ENCODE measurements around the gene HTT. TPM values are rescaled to one million over a fixed set of nuclear protein-coding genes. Genes with fewer than 3 reads are reported as not detected.

HTT gene
- total and polyA plus RNA-seq, 4 donors: 8.6 to 39.8 (median 16.4) TPM

- Histone ChIP-seq H3K27ac (ENCODE audit: low read depth in 1 of 2, low read length in 2 of 2) (no peak overlapping the region), H3K9ac (ENCODE audit: low read depth in 1 of 2, low read length in 2 of 2) (no peak overlapping the region), H3K27me3 (ENCODE audit: control insufficient read depth in 4 of 4, insufficient read depth in 4 of 4, low read length in 3 of 4) (no peaks in the 10 kb centered on the region), H3K4me3 (ENCODE audit: low read depth in 1 of 3, low read length in 3 of 3) (no peak overlapping the region), H3K4me1 (ENCODE audit: control insufficient read depth in 4 of 4, insufficient read depth in 4 of 4, low read length in 3 of 4) (peaks cover 0 to 12% (median 9%) of the 10 kb centered on the region in 4 donors), H3K9me3 (ENCODE audit: control insufficient read depth in 4 of 4, low read length in 3 of 4) (no peaks in the 10 kb centered on the region), H3K36me3 (ENCODE audit: control insufficient read depth in 4 of 4, insufficient read depth in 3 of 4, low read depth in 1 of 4, low read length in 3 of 4) (peaks cover 10 to 49% (median 31%) of the 10 kb centered on the region in 4 donors)
- DNase-seq (ENCODE audit: low spot score): no peak
- WGBS: 93% methylated on average over 9 of the region's 9 CpGs
- TF ChIP-seq NR2F2 (IDR thresholded peaks at IDR 0.05) (no peak), RXRA (IDR thresholded peaks at IDR 0.05) (no peak), FOXA2 (IDR thresholded peaks at IDR 0.05) (no peak)
Measured at GRCh38 chr4:3178351-3178750, 103.9 kb downstream of the HTT start.

GRCh38 chr4:3179126-3179706, 104.7 kb downstream of the HTT start:
- no peak for DNase-seq (ENCODE audit: low spot score)
- Histone ChIP-seq H3K9me3 (ENCODE audit: control insufficient read depth in 4 of 4, low read length in 3 of 4) (no peaks in the 10 kb centered on the region), H3K4me3 (ENCODE audit: low read depth in 1 of 3, low read length in 3 of 3) (no peak overlapping the region), H3K9ac (ENCODE audit: low read depth in 1 of 2, low read length in 2 of 2) (no peak overlapping the region), H3K27me3 (ENCODE audit: control insufficient read depth in 4 of 4, insufficient read depth in 4 of 4, low read length in 3 of 4) (no peaks in the 10 kb centered on the region), H3K4me1 (ENCODE audit: control insufficient read depth in 4 of 4, insufficient read depth in 4 of 4, low read length in 3 of 4) (peaks cover 0 to 12% (median 9%) of the 10 kb centered on the region in 4 donors), H3K36me3 (ENCODE audit: control insufficient read depth in 4 of 4, insufficient read depth in 3 of 4, low read depth in 1 of 4, low read length in 3 of 4) (peaks cover 9 to 54% (median 33%) of the 10 kb centered on the region in 4 donors), H3K27ac (ENCODE audit: low read depth in 1 of 2, low read length in 2 of 2) (peak overlapping the region in 1 of 2 donors; percentile 47)
- TF ChIP-seq GABPA (IDR thresholded peaks at IDR 0.05 in 1 of 2, conservative IDR thresholded peaks at IDR 0.05 in 1 of 2): no peak
- TF ChIP-seq, protein P1, sequence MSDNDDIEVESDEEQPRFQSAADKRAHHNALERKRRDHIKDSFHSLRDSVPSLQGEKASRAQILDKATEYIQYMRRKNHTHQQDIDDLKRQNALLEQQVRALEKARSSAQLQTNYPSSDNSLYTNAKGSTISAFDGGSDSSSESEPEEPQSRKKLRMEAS (IDR thresholded peaks at IDR 0.05): no peak
- no peak for TF ChIP-seq EGR1 (IDR thresholded peaks at IDR 0.05; ENCODE audit: low read depth in 2 of 2)
- TF ChIP-seq YY1 (IDR thresholded peaks at IDR 0.05): no peak
- no peak for TF ChIP-seq REST (IDR thresholded peaks at IDR 0.05)
- TF ChIP-seq HNF4A (conservative IDR thresholded peaks at IDR 0.05): peak in 1 of 2 donors; percentile 35
- peak; percentile 61 for TF ChIP-seq SP1 (IDR thresholded peaks at IDR 0.05)
- TF ChIP-seq JUND (IDR thresholded peaks at IDR 0.05): peak in 1 of 2 donors; percentile 22
- TF ChIP-seq CTCF (IDR thresholded peaks at IDR 0.05; ENCODE audit: low read depth, low read length, missing input control): no peak
- no peak for TF ChIP-seq HNF4G (IDR thresholded peaks at IDR 0.05)
- TF ChIP-seq, protein P2, sequence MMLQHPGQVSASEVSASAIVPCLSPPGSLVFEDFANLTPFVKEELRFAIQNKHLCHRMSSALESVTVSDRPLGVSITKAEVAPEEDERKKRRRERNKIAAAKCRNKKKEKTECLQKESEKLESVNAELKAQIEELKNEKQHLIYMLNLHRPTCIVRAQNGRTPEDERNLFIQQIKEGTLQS (IDR thresholded peaks at IDR 0.05): no peak
- TF ChIP-seq RAD21 (IDR thresholded peaks at IDR 0.05): peak; percentile 12 to 30
- TF ChIP-seq RXRA (IDR thresholded peaks at IDR 0.05): peak; percentile 78 to 89
- peak; percentile 72 for TF ChIP-seq FOXA1 (IDR thresholded peaks at IDR 0.05)
- TF ChIP-seq NR2F2 (IDR thresholded peaks at IDR 0.05): peak; percentile 59
- TF ChIP-seq, protein P3, sequence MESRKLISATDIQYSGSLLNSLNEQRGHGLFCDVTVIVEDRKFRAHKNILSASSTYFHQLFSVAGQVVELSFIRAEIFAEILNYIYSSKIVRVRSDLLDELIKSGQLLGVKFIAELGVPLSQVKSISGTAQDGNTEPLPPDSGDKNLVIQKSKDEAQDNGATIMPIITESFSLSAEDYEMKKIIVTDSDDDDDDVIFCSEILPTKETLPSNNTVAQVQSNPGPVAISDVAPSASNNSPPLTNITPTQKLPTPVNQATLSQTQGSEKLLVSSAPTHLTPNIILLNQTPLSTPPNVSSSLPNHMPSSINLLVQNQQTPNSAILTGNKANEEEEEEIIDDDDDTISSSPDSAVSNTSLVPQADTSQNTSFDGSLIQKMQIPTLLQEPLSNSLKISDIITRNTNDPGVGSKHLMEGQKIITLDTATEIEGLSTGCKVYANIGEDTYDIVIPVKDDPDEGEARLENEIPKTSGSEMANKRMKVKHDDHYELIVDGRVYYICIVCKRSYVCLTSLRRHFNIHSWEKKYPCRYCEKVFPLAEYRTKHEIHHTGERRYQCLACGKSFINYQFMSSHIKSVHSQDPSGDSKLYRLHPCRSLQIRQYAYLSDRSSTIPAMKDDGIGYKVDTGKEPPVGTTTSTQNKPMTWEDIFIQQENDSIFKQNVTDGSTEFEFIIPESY (IDR thresholded peaks at IDR 0.05): no peak
- TF ChIP-seq TAF1 (conservative IDR thresholded peaks at IDR 0.05): no peak
- TF ChIP-seq FOXA2 (IDR thresholded peaks at IDR 0.05): peak; percentile 87
- WGBS: 36% methylated on average over 12 of the region's 12 CpGs
